GM18505 (cell line): ENCODE data around the gene TPH2.

ENCODE experiments used
- ATAC-seq: cut with Tn5 transposase; IDR thresholded peaks from one replicate; pipeline ENCODE4 v1.9.1; 2021; ENCODE audit not compliant: unreplicated experiment
- POLR2A ChIP-seq: IDR thresholded peaks from 4 replicates; pipeline ENCODE4 v1.6.1; 2011; ENCODE audit warnings: borderline replicate concordance; ENCODE audit not compliant: insufficient read depth, insufficient read length; ENCODE audit errors: extremely low read depth

TPH2 gene

GRCh38 chr12:72030277-72030676 lies 91.6 kb downstream of the TPH2 start:
- no peak for TF ChIP-seq POLR2A
- ATAC-seq: no peak

GRCh38 chr12:72031066-72031465 lies 92.4 kb downstream of the TPH2 start:
- no peak for ATAC-seq
- TF ChIP-seq POLR2A: no peak

- no peak for ATAC-seq
- no peak for TF ChIP-seq POLR2A
Measured at GRCh38 chr12:72033991-72034390, 95.3 kb downstream of the TPH2 start.

DNA sequence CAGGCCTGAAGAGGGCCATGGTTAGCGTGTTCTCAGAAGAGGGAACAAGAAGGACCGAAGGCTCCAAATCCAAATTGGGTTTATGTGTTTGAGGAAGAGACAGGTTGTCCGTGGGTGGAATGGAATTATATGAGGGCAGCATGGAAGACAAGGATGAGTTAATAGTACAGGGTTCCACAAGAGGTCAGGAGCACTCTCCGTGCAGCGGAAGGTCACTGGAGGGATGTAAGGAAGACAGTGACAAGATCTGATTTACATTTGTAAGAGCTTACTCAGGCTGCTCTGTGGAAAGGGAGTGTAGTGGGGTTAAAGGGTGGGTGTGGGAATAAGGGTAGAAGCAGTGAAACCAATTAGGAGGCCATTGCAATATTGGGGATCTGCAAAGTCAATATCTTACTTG lies 97.0 kb downstream of the TPH2 start:
- ATAC-seq: no peak
- TF ChIP-seq POLR2A: no peak

- TF ChIP-seq POLR2A: no peak
- no peak for ATAC-seq
Measured at GRCh38 chr12:72036393-72036792, 97.7 kb downstream of the TPH2 start.

GRCh38 chr12:72037006-72037795 lies 98.6 kb downstream of the TPH2 start:
- TF ChIP-seq POLR2A: no peak
- no peak for ATAC-seq

GRCh38 chr12:72041811-72042210 lies 103.2 kb downstream of the TPH2 start:
- TF ChIP-seq POLR2A: no peak

GRCh38 chr12:72053604-72054003 lies 115.0 kb downstream of the TPH2 start:
- no peak for ATAC-seq
- TF ChIP-seq POLR2A: no peak

More at GRCh38 chr12:72041811-72042210, 103.2 kb downstream of the TPH2 start:
- no peak for ATAC-seq

GRCh38 chr12:72054511-72054910 lies 115.9 kb downstream of the TPH2 start:
- no peak for ATAC-seq
- TF ChIP-seq POLR2A: no peak

GRCh38 chr12:72057330-72057914 lies 118.8 kb downstream of the TPH2 start:
- no peak for TF ChIP-seq POLR2A
- ATAC-seq: no peak

DNA sequence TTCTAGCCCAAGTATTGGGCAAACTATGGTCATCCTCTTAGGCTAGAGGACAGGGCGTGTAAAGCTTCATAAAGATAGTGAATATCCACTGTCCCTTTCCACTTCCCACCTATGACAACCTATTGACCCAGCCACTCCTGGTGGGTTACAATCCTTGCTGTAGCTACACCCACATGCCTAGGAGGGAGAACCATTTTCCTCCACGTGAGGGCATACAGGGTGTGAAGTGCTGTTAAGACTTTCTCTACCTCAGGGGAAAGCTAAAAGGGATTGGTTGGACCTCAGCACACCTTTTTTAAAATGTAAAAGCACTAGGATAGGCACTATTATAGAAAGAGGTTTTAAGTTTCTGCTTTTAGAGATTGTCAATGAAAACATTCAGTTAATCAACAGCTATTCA lies 124.4 kb downstream of the TPH2 start:
- no peak for ATAC-seq
- no peak for TF ChIP-seq POLR2A

GRCh38 chr12:72071030-72071429 lies 132.4 kb downstream of the TPH2 start:
- ATAC-seq: no peak

GRCh38 chr12:72072592-72073212 lies 134.1 kb downstream of the TPH2 start:
- TF ChIP-seq POLR2A: no peak
- ATAC-seq: no peak

More at GRCh38 chr12:72071030-72071429, 132.4 kb downstream of the TPH2 start:
- TF ChIP-seq POLR2A: no peak

GRCh38 chr12:72074065-72074464 lies 135.4 kb downstream of the TPH2 start:
- TF ChIP-seq POLR2A: no peak
- ATAC-seq: no peak
